Measurements from ENCODE around the gene ZNF333.

ZNF333 gene

DNA sequence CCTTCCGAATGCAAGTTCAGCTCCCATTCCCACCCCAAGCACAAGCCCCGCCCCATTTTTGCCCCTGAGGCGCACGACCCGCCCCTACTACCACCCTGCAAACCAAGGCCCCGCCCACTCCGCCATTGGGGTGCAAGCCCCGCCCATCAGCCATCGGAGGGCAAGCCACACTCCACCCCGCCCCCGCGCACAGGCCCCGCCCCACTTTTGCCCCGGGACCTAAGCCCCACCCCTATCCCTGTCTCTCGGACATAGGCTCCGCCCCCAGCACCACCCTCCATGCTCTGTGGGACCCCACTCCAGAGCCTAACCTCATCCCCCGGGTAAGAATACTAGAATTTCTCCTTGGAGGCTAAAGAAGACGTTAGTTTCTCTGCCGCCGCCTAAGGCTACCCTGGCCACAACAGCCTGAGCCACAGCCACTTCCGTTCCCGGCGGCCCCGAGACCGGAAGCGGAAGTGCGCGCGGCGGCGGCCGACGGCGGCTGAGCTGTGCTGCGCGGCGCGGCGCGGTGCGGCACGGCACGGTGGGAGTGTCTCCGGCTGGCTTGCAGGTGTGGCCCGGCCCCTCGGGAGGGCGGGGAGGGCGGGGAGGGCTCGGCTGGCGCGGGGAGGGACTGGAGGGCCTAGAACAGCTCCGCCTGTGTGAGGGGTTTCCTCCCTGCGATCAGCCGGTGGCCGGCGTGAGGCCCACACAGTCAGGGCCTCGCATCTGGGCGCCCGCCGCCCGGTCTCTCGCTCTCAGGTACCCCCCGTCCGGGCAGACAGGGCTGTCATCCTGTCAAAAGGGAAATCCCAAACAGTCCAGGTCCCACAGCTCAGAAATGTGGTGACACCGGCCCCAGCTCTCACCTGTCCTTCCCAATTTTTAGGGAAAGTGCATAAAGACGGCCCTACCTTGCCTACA is at the start of gene ZNF333:
TSS of gene ZNF333 (plus strand) at position 451 of the 906 bp plus-strand sequence. CDS start 3,444 bp downstream, outside the sequence.
- peak; percentile 93 for DNase-seq
- in situ Hi-C loops (cut with MboI; ENCODE audit: low pct_unique_long_range_greater_than_20kb, low sequenced_read_pairs), result loop anchor here (10.0 kb wide), 1 partner anchor 115 kb away; the partner anchor contains the start of gene NDUFB7

DNA sequence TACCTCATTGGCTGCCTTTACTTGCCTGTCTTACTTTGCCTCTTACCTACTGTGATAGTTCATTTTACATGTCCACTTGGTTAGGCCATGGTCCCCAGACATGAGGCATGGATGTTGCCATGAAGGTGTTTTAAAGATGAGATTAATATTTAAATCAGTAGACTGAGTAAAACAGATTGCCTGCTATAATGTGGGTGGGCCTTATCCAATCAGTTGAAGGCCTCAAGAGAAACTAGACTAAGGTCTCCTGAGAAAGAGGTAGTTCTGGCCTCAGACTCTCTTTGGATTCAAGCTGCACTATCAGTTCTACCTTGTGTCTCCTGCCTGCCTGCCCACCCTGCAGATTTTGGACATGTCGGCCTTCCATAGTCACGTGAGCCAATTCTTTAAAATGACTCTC is 41.3 kb upstream of the ZNF333 start:
- in situ Hi-C loops (cut with MboI; ENCODE audit: low pct_unique_long_range_greater_than_20kb, low sequenced_read_pairs), result no loop called here
- no peak for DNase-seq

DNA sequence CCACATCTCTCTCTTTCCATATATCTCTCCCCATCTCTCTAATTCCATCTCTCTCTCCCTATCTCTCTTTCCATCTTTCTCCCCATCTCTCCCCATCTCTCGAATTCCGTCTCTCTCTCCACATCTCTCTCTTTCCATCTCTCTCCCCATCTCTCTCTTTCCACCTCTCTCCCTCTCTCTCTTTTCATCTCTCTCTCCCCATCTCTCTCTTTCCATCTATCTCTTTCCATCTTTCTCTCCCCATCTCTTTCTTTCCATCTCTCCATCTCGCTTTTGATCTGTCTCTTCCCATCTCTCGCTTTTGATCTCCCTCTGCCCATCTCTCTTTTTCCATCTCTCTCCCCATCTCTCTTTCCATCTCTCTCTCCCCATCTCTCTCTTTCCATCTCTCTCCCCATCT is 40.8 kb upstream of the ZNF333 start:
- in situ Hi-C loops (cut with MboI; ENCODE audit: low pct_unique_long_range_greater_than_20kb, low sequenced_read_pairs), result no loop called here
- no peak for DNase-seq

DNA sequence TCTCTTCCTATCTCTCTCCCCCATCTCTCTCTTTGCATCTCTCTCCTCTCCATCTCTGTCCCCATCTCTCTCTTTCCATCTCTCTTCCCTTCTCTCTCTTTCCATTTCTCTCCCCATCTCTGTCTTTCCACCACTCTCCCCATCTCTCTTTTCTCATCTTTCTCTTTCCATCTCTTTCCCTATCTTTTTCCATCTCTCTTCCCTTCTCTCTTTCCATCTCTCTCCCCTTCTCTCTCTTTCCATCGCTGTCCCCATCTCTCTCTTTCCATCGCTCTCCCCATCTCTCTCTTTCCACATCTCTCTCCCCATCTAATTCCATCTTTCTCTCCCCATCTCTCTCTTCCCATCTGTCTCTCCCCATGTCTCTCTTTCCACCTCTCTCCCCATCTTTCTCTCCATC is 39.7 kb upstream of the ZNF333 start:
- DNase-seq, result no peak
- in situ Hi-C loops (cut with MboI; ENCODE audit: low pct_unique_long_range_greater_than_20kb, low sequenced_read_pairs), result no loop called here

DNA sequence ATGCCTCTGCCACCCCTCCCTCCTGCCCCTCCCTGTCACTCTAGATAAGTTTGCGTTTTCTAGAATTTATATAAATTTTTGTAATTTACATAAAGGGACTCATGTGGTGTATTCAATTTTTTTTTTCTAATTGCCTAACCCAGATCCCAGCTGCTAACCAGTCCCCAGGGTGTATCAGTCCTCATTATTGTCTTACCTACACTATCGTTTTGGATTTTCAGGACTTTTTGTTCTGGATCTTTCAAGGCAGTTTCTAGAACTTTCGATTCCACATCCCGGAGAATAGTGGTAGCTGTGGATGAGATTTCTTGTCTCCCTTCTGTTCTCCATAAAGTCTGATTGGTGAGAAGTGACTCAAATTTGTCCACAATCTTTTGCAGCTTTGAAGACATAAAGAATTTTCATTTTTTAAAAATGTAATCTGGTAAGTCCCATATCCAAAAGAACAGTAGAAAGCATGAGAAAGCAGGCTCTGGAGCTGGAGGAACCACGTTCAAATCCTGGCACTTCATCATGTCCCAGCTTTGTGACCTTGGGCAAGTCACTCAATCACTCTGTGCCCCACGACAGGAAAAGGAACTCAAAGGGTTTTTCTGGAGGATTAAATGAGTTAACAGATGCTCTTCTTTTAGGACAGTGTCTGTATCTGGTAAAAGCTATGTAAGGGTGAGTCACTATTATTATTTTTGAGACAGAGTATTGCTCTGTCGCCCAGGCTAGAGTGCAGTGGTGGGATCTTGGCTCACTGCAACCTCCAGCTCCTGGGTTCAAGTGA is 34.9 kb upstream of the ZNF333 start:
- in situ Hi-C loops (cut with MboI; ENCODE audit: low pct_unique_long_range_greater_than_20kb, low sequenced_read_pairs), result no loop called here
- DNase-seq, result no peak

DNA sequence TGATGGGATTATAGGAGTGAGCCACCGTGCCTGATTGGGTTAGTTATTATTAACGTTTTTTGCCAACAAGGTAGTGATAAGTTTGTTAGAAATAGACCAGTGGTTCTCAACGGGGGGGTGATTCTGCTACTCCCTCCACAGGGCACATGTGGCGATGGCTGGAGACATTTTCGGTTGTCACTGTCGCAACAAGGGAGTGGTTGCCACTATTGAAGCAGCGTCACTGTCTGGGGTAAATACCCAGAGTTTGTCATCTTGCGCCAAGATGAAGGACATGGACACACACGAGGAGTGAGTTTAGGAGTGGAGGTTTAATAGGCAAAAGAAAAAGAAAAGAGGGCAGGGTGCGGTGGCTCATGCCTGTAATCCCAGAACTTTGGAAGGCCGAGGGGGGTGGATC is 34.1 kb upstream of the ZNF333 start:
- no peak for DNase-seq
- in situ Hi-C loops (cut with MboI; ENCODE audit: low pct_unique_long_range_greater_than_20kb, low sequenced_read_pairs), result no loop called here

DNA sequence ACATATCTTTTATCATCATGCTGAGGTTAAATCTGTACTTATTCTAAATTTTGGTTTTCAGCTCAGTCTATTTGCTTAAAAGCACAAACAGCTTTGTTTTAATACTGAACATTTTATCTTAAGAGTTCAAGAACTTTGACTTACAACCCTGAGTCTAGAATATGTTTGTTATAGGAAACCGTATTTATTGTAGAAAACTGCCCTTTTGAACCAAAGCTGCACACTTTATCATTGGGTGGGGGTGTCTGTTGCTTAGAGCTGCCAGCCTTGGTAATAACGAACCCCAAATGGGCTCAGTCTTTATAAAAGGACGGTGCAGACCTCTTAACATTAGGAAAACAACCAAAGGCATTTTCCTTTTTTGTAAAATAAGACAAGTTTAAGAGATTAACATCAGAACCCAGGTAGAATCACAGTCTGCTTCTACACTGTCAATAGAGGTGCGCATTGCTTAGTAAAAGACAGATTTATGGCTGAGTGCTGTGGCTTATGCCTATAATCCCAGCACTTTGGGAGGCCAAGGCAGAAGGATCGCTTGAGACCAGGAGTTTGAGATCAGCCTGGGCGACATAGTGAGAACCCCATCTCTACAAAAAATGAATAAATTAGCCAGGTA is 29.9 kb upstream of the ZNF333 start:
- in situ Hi-C loops (cut with MboI; ENCODE audit: low pct_unique_long_range_greater_than_20kb, low sequenced_read_pairs), result no loop called here
- no peak for DNase-seq

DNA sequence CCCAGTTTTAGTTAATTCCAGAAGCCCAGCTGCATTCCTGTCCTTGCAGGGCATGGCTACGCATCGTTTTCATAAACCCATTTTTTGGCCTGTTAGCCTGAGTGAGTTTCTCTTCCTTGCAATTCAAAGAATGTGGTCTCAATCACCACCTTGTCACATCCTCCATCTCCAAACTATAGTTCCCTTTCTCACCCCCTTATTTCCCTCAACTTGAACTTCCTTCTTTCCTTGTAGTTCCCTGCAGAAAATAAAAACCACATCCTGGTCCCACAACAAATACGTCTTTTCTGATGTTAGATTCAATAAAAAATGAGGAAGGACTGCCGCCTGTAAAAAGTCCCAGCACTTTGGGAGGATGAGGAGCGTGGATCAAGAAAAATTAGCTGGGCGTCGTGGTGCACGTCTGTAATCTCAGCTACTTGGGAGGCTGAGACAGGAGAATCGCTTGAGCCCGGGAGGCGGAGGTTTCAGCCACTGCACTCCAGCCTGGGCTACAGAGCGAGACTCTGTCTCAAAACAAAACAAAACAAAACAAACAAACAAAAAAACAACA is 28.4 kb upstream of the ZNF333 start:
- peak; percentile 80 for DNase-seq
- in situ Hi-C loops (cut with MboI; ENCODE audit: low pct_unique_long_range_greater_than_20kb, low sequenced_read_pairs), result no loop called here

DNA sequence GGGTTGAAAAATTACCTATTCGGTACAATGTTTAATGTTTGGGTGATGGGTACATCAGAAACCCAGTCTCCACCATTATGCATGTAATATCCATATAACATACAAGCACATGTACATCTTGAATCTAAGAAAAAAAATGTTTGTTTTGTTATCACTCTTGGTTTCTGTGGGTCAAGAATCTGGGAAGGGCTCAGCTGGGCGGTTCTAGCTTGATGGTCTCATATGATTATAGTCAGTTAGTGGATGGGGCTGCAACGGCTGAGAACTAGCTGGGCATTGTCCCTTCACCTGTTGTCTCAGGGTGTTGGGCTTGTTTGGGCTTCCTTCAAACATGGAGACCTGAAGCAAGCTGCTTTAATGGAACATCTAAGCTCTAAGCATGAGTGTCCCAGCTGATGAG is 19.9 kb upstream of the ZNF333 start:
- in situ Hi-C loops (cut with MboI; ENCODE audit: low pct_unique_long_range_greater_than_20kb, low sequenced_read_pairs), result no loop called here
- no peak for DNase-seq

DNA sequence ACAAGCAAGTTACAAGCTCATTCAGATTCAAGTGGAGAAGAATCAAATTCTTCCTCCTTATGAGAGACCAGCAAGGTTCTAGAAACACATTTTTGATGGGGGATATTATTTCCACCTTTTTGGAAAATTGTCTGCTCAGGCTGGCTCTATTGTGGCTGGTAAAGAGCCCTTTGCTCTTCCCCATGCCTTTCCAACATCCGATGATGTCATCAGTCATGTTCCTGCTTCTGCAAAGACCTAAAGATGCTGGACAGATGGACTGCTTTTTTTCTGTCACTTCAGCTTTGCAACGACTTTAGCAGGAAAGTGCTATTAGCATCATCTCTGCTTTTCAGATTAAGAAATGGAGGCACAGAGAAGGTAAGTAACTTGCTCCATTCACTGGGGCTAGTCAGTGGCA is 19.4 kb upstream of the ZNF333 start:
- DNase-seq, result no peak

DNA sequence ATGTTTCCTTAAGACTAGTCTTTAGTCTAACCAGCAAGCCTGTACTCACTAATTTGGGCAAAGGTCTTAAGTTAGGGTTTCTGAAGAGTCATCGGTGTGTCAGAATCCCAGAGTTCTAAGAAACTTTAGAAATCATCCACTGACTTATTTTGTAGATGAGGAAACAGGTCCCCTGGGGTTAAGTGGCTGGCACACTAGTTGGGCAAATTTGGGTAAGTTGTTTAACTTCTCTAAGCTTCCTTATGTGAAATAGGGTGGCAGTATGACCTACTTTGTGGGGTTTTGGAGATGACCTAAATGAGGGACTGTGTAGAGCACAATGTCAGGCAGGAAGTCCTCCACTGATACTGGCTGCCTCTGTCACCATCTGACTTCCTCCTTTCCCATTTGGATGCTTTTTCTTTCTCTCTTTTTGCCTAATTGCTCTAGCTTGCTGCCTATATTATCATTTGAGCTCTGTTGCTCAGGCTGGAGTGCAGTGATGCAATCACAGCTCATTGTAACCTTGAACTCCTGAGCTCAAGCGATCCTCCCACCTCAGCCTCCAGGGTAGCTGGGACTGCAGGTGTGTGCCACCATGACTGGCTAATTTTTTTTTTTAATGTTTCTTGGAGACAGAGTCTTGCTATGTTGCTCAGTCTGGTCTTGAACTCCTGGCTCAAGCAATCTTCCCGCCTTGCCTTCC is 17.5 kb upstream of the ZNF333 start:
- peak; percentile 28 for DNase-seq
- in situ Hi-C loops (cut with MboI; ENCODE audit: low pct_unique_long_range_greater_than_20kb, low sequenced_read_pairs), result no loop called here

More for the DNA sequence above, 19.4 kb upstream of the ZNF333 start:
- in situ Hi-C loops (cut with MboI; ENCODE audit: low pct_unique_long_range_greater_than_20kb, low sequenced_read_pairs), result no loop called here

DNA sequence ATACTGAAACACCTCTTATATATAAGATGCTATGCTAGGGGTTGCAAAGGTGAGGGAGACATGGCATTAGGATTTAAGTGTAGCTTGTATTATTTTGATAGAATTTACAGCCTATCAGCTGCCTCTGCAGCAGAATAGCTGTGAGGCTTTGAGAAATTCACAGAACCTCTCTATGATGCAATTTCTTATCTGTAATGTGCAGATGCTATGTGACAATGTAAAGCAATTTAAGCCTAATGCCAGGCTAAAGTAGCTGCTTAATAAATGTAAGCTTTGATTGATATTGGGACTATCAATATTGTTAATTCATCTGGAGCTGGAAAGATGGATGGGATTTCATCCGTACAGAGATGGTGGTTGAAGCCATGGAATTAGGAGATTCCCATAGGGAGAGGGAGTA is 16.8 kb upstream of the ZNF333 start:
- no peak for DNase-seq
- in situ Hi-C loops (cut with MboI; ENCODE audit: low pct_unique_long_range_greater_than_20kb, low sequenced_read_pairs), result no loop called here

DNA sequence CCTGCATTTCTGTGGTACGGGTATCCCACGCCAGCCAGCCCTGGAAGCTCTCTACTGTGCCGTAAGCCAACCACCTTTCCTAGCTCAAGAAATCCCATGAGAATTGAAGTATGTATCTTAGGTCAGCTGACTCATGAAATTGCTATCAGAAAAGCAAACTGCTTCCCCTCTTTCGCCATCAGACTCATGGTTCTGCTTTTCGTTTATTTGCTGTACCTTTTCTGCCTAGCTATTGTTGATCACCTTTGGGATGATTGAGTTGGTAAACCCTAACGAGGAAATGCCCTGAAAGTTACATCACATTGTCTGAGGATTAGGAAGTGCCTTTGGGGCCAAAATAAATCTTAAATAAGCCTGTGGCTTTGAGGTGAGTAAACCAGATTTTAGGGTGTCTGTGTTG is 15.1 kb upstream of the ZNF333 start, which contains the start of gene ADGRE3:
TSS of gene ADGRE3 (minus strand) at position 81 of the 400 bp plus-strand sequence. CDS start at position 7, 74 bp downstream.
- in situ Hi-C loops (cut with MboI; ENCODE audit: low pct_unique_long_range_greater_than_20kb, low sequenced_read_pairs), result no loop called here
- peak; percentile 34 for DNase-seq

DNA sequence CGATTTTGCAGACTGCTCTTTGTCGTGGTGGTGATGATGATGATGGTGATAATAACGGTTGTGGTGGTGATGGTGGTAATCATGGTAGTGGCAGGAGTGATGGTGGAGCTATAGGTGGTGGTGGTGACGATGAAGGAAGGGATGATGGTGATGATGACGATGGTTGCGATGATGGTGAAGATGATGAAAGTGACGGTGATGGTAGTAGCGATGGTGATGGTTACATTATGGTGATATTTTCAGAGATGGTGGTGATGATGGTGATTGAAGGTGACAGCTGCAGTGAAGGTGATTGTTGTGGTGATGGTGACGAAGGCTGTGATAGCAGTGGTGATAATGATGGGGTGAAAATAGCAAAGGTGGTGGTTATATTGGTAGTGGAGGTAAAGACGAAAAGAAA is 13.1 kb upstream of the ZNF333 start:
- in situ Hi-C loops (cut with MboI; ENCODE audit: low pct_unique_long_range_greater_than_20kb, low sequenced_read_pairs), result no loop called here
- DNase-seq, result no peak

DNA sequence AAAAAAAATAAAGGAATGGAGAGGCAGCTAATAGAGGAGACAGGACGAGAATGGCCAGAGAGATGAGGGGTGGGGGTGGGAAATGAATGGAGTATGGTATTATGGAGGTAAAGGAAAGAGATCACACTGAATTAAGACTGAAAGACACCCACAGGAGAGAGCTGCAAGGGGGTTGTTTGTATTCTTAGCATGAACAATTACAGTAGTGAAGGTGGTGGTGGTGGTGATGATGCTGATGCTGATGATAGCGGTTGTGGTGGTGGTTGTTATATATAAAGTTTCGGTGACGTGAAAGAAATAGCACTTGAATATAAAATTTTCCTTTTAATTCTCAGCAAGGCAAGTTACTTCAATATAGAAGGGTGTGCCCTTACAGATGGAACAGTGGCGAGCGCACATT is 12.4 kb upstream of the ZNF333 start:
- in situ Hi-C loops (cut with MboI; ENCODE audit: low pct_unique_long_range_greater_than_20kb, low sequenced_read_pairs), result no loop called here
- DNase-seq, result no peak

DNA sequence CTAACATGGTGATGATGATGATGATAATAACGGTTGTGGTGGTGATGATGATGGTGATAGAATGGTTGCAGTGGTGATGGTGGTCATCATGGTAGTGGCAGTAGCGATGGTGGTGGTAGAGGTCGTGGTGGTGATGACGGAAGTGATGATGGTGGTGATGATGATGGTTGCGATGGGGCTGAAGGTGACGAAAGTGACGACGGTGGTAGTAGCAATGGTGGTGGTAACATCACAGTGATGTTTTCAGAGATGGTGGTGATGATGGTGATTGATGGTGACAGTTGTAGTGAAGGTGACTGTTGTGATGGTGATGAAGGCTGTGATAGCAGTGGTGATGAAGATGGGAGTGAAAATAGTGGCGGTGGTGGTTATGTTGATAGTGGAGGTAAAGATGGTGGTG is 11.6 kb upstream of the ZNF333 start:
- no peak for DNase-seq
- in situ Hi-C loops (cut with MboI; ENCODE audit: low pct_unique_long_range_greater_than_20kb, low sequenced_read_pairs), result no loop called here

DNA sequence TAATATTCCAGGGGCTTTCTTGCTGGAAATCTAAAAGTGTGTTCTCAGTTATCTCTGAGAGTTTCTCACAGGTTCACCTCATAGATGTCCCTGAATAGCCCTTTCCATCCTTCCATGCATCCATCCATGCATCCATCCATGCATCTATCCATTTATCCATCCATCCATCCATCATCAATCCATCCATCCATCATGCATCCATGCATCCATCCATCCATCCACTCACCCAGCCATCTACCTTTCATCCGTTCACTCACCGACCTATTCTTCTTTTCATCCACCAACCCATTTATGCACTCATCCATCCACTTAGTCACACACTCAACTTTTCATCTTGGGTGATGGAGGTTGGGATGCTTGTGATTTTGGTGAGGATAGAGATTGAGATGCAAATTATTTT is 7.8 kb upstream of the ZNF333 start:
- in situ Hi-C loops (cut with MboI; ENCODE audit: low pct_unique_long_range_greater_than_20kb, low sequenced_read_pairs), result loop anchor here (10.0 kb wide), 1 partner anchor 107 kb away; the partner anchor contains the start of gene NDUFB7
- no peak for DNase-seq

DNA sequence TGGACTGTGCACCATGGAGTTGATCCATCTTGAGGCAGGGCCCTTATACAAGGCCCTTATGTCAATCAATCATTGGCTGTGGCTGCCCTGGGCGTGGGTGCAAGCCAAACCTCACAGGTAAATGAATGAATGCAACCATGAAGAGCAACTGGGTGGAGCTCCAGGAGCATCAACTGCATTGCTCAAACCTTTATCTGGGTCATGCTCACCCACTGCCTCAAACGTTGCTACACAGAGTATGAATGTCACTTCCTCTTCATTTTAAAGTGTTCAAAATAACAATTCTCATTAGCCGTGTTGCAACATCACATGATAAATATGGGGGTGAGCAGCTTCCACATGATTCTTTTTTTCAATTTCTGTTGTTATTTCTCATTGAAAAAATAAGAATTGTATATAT is 6.4 kb upstream of the ZNF333 start:
- no peak for DNase-seq
- in situ Hi-C loops (cut with MboI; ENCODE audit: low pct_unique_long_range_greater_than_20kb, low sequenced_read_pairs), result loop anchor here (10.0 kb wide), 1 partner anchor 109 kb away; the partner anchor contains the start of gene NDUFB7

DNA sequence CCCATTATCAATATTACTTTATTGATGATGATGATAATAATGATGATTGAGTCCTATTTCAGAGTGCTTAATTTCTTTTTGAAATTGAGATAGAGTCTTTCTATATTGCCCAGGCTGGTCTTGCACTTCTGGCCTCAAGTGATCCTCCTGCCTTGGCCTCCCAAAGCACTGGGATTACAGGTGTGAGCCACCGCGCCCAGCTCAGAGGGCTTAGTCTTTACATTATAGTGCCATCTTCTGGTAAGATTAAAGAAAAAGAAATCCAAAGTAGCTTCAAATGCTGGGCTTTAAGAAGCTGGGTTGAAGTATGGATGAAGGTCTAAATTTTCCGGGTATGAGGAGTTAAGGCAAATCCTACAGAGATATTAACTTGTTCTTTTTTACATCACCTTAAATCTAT is 3.4 kb upstream of the ZNF333 start:
- peak; percentile 57 for DNase-seq
- in situ Hi-C loops (cut with MboI; ENCODE audit: low pct_unique_long_range_greater_than_20kb, low sequenced_read_pairs), result loop anchor here (10.0 kb wide), 1 partner anchor 112 kb away; the partner anchor contains the start of gene NDUFB7

Data from KBM-7 (cell line).